LHCN-M2 (cell line): Measurements from ENCODE around the gene DICER1. TPM values are rescaled to one million over a fixed set of nuclear protein-coding genes. Genes with fewer than 3 reads are reported as not detected.
"Not testable (repeated sequence)": the region's sequence is repeated elsewhere in the genome, so short reads cannot be mapped to it uniquely, and the experiment has no call there.

ENCODE experiments used
- DNase-seq: peaks from one replicate; pipeline ENCODE4 v3.0.0-alpha.2; 2012; ENCODE audit warnings: low read depth
- total RNA-seq: library from RNA; depleted of rRNA; stranded (reverse); fragments of >200 nt; gene quantifications from 2 replicates; pipeline ENCODE4 v1.2.3, GENCODE V29; 2014

The DICER1 gene
- total RNA-seq, 1 experiment from 2014 or later, result 38.8 TPM

GRCh38 chr14:95185033-95185766 is 27.9 kb upstream of the DICER1 start:
- peak; percentile 39 for DNase-seq

- DNase-seq, result no peak
Measured at GRCh38 chr14:95184413-95184790, 27.1 kb upstream of the DICER1 start.

GRCh38 chr14:95183532-95184412 is 26.4 kb upstream of the DICER1 start:
- no peak for DNase-seq

GRCh38 chr14:95183082-95183481 is 25.8 kb upstream of the DICER1 start:
- no peak for DNase-seq

- DNase-seq, result no peak
Measured at GRCh38 chr14:95182379-95182778, 25.1 kb upstream of the DICER1 start.

- no peak for DNase-seq
Measured at GRCh38 chr14:95180966-95181741, 23.8 kb upstream of the DICER1 start.

GRCh38 chr14:95175670-95176069 is 18.3 kb upstream of the DICER1 start:
- not testable (repeated sequence) for DNase-seq

- DNase-seq, result no peak
Measured at GRCh38 chr14:95174184-95174792, 17.0 kb upstream of the DICER1 start.

- no peak for DNase-seq
Measured at GRCh38 chr14:95173518-95173917, 16.2 kb upstream of the DICER1 start.

GRCh38 chr14:95167177-95167576 is 9.8 kb upstream of the DICER1 start:
- DNase-seq, result no peak

- no peak for DNase-seq
Measured at GRCh38 chr14:95165517-95165916, 8.2 kb upstream of the DICER1 start.

GRCh38 chr14:95164506-95164905 is 7.2 kb upstream of the DICER1 start:
- DNase-seq, result no peak

GRCh38 chr14:95163666-95164065 is 6.3 kb upstream of the DICER1 start:
- DNase-seq, result no peak

GRCh38 chr14:95163132-95163531 is 5.8 kb upstream of the DICER1 start:
- no peak for DNase-seq

GRCh38 chr14:95162641-95163040 is 5.3 kb upstream of the DICER1 start:
- DNase-seq, result no peak

GRCh38 chr14:95157048-95157326 is 342 bp downstream of the DICER1 start:
- DNase-seq, result no peak

GRCh38 chr14:95156161-95157047 is 925 bp downstream of the DICER1 start:
- DNase-seq, result peak; percentile 22

- no peak for DNase-seq
Measured at GRCh38 chr14:95155045-95155444, 2.3 kb downstream of the DICER1 start.

- DNase-seq, result no peak
Measured at GRCh38 chr14:95153866-95154265, 3.5 kb downstream of the DICER1 start.

- DNase-seq, result no peak
Measured at GRCh38 chr14:95151561-95151960, 5.8 kb downstream of the DICER1 start.

GRCh38 chr14:95150910-95151309 is 6.4 kb downstream of the DICER1 start:
- DNase-seq, result no peak
